ENCODE data around the gene SDCBP2. TPM values are rescaled to one million over a fixed set of nuclear protein-coding genes. Genes with fewer than 3 reads are reported as not detected.

Gene SDCBP2
- total and polyA plus RNA-seq, 2 donors (not counting 1 experiment from before 2014, with no cell fraction given): 1.2 to 1.3 TPM

DNA sequence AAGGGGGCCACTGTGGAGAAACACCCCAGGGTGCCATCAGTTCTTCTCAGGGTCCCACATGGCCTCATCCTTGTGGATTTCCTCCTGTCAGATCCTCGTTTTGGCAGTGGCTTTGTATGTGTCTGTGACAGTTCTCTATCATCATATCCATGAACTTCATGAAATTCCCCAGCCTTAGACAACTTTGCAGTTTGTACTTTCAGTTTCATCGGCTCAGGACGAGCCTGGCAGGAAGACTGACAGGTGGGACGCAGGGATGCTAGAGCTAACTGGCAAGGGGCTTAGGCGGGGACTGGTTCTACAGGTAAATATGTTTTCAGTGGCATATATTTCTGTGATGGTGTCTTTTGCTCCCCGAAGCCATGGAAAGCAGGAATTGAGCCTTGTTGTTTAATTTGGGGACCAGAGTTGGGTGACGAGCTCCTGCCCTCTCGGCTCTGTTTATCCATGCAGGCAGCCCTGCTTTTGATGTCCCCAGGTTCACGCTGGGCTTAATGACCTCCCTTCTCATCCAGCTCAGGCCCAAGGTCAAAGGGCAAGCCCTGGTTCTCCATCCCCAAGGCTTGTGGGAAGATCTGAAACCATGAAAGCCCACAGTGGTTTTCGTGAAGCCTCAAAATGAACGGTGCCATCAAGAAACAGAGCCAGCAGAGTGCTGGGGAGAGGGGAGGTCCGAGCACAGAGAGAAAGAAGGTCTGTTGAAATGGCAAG, 11.2 kb downstream of the SDCBP2 start:
- POLR2A ChIA-PET: no interaction called here
- no peaks in the 10 kb centered on the region for H4K20me1 ChIP-seq (ENCODE audit: control insufficient read depth, insufficient read depth, low read length, poor library complexity, severe bottlenecking)
- no peaks in the 10 kb centered on the region for H3K36me3 ChIP-seq (replicated peaks in 1 of 2; ENCODE audit: control extremely low read depth in 1 of 2, control insufficient read depth in 1 of 2, extremely low read depth in 1 of 2, insufficient read depth in 2 of 2, low read length in 1 of 2)
- TF ChIP-seq, protein P1, sequence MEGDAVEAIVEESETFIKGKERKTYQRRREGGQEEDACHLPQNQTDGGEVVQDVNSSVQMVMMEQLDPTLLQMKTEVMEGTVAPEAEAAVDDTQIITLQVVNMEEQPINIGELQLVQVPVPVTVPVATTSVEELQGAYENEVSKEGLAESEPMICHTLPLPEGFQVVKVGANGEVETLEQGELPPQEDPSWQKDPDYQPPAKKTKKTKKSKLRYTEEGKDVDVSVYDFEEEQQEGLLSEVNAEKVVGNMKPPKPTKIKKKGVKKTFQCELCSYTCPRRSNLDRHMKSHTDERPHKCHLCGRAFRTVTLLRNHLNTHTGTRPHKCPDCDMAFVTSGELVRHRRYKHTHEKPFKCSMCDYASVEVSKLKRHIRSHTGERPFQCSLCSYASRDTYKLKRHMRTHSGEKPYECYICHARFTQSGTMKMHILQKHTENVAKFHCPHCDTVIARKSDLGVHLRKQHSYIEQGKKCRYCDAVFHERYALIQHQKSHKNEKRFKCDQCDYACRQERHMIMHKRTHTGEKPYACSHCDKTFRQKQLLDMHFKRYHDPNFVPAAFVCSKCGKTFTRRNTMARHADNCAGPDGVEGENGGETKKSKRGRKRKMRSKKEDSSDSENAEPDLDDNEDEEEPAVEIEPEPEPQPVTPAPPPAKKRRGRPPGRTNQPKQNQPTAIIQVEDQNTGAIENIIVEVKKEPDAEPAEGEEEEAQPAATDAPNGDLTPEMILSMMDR (IDR thresholded peaks at IDR 0.05): no peak
- TF ChIP-seq EZH2 (IDR thresholded peaks at IDR 0.05; ENCODE audit: borderline replicate concordance, insufficient read depth, low read depth, low read length, poor library complexity, severe bottlenecking): no peak
- H3K9me3 ChIP-seq (ENCODE audit: control extremely low read depth in 1 of 3, control insufficient read depth in 2 of 3, insufficient read depth in 1 of 3, low read length in 2 of 3): peaks cover 0 to 6% (median 0%) of the 10 kb centered on the region in 3 donors
- no peak for DNase-seq
- no peak for ATAC-seq (ENCODE audit: low read depth)
- H3K27ac ChIP-seq (ENCODE audit: low read length in 2 of 2): no peak overlapping the region
- Mint-ChIP-seq H3K4me3 (no peak overlapping the region), H3K27ac (no peak overlapping the region), H3K27me3 (peaks cover 4% of the 10 kb centered on the region), H3K9me3 (ENCODE audit: insufficient read depth) (no peaks in the 10 kb centered on the region), H3K4me1 (no peaks in the 10 kb centered on the region)
- no peaks in the 10 kb centered on the region for H3K27me3 ChIP-seq (replicated peaks in 1 of 4; ENCODE audit: control extremely low read depth in 1 of 4, control insufficient read depth in 3 of 4, insufficient read depth in 4 of 4, low read length in 3 of 4)
- intact Hi-C loops (cut with micrococcal nuclease): no loop called here
- H3K9ac ChIP-seq (ENCODE audit: low read length): no peak overlapping the region
- H3K4me2 ChIP-seq (replicated peaks; ENCODE audit: low read depth, low read length, poor library complexity, severe bottlenecking): no peak overlapping the region
- H3K4me1 ChIP-seq (ENCODE audit: control insufficient read depth in 2 of 2, insufficient read depth in 2 of 2, low read length in 2 of 2): peaks cover 0 to 7% of the 10 kb centered on the region in 2 donors
- H3K4me3 ChIP-seq (ENCODE audit: control extremely low read depth in 1 of 5, extremely low read depth in 1 of 5, insufficient read depth in 1 of 5, low read depth in 2 of 5, low read length in 4 of 5): no peak overlapping the region
- H2AFZ ChIP-seq (ENCODE audit: insufficient read depth, low read depth, low read length, poor library complexity, severe bottlenecking): no peak overlapping the region
- no peaks in the 10 kb centered on the region for H3K79me2 ChIP-seq (ENCODE audit: control insufficient read depth, insufficient read depth, low read length)
- CTCF ChIA-PET: interaction anchor here (3.7 kb wide), 1 partner anchor 119 kb away, joined by 63 read pairs; no protein-coding TSS in a partner anchor
- WGBS (ENCODE audit: insufficient coverage): 60% methylated on average over 10 of the region's 12 CpGs

DNA sequence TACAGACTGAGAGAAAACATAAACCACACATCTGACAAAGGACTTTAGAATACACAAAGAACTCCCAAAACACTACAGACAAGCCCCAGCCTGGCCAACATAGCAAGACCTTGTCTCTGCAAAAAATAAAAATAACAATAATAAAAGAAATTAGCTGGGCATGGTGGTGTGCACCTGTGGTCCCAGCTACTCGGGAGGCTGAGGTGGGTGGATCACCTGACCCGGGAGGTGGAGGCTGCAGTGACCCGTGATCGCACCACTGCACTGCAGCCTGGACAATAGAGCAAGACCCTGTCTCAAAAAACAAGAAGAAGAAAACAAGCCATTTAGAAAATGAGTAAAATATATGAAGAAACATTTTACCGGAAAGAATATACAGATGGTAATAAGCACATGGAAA, 13.1 kb downstream of the SDCBP2 start:
- intact Hi-C loops (cut with micrococcal nuclease): no loop called here
- no peak overlapping the region for H3K27ac Mint-ChIP-seq
- Histone ChIP-seq H4K20me1 (ENCODE audit: control insufficient read depth, insufficient read depth, low read length, poor library complexity, severe bottlenecking) (no peaks in the 10 kb centered on the region), H3K9me3 (ENCODE audit: control extremely low read depth in 1 of 3, control insufficient read depth in 2 of 3, insufficient read depth in 1 of 3, low read length in 2 of 3) (peaks cover 0 to 6% (median 0%) of the 10 kb centered on the region in 3 donors), H3K4me3 (ENCODE audit: control extremely low read depth in 1 of 5, extremely low read depth in 1 of 5, insufficient read depth in 1 of 5, low read depth in 2 of 5, low read length in 4 of 5) (no peak overlapping the region), H3K9ac (ENCODE audit: low read length) (no peak overlapping the region), H3K27ac (ENCODE audit: low read length in 2 of 2) (no peak overlapping the region), H3K79me2 (ENCODE audit: control insufficient read depth, insufficient read depth, low read length) (no peaks in the 10 kb centered on the region), H3K4me2 (replicated peaks; ENCODE audit: low read depth, low read length, poor library complexity, severe bottlenecking) (no peak overlapping the region), H3K36me3 (replicated peaks in 1 of 2; ENCODE audit: control extremely low read depth in 1 of 2, control insufficient read depth in 1 of 2, extremely low read depth in 1 of 2, insufficient read depth in 2 of 2, low read length in 1 of 2) (no peaks in the 10 kb centered on the region), H2AFZ (ENCODE audit: insufficient read depth, low read depth, low read length, poor library complexity, severe bottlenecking) (no peak overlapping the region), H3K4me1 (ENCODE audit: control insufficient read depth in 2 of 2, insufficient read depth in 2 of 2, low read length in 2 of 2) (peaks cover 0 to 7% of the 10 kb centered on the region in 2 donors), H3K27me3 (replicated peaks in 1 of 4; ENCODE audit: control extremely low read depth in 1 of 4, control insufficient read depth in 3 of 4, insufficient read depth in 4 of 4, low read length in 3 of 4) (no peaks in the 10 kb centered on the region)
- TF ChIP-seq, protein P1 (IDR thresholded peaks at IDR 0.05): no peak
- no peak for TF ChIP-seq EZH2 (IDR thresholded peaks at IDR 0.05; ENCODE audit: borderline replicate concordance, insufficient read depth, low read depth, low read length, poor library complexity, severe bottlenecking)
- no peaks in the 10 kb centered on the region for H3K4me1 Mint-ChIP-seq
- DNase-seq (no peak), ATAC-seq (ENCODE audit: low read depth) (no peak)
- H3K9me3 Mint-ChIP-seq (ENCODE audit: insufficient read depth): no peaks in the 10 kb centered on the region
- H3K4me3 Mint-ChIP-seq: no peak overlapping the region
- peaks cover 4% of the 10 kb centered on the region for H3K27me3 Mint-ChIP-seq
- 90% methylated on average over 2 of the region's 5 CpGs for WGBS (ENCODE audit: insufficient coverage)
- ChIA-PET CTCF (interaction anchor here (0.5 to 3.7 kb wide), 5 partner anchors 9 to 862 kb away, joined by 4 to 63 read pairs (median 9); no protein-coding TSS in a partner anchor), POLR2A (no interaction called here)
